K562 (cell line): ENCODE data around the gene WRAP53. TPM values are rescaled to one million over a fixed set of nuclear protein-coding genes. Genes with fewer than 3 reads are reported as not detected.

Experiments
- ATAC-seq: fragments of 200-7000 bp; cut with Tn5 transposase; 3 replicates; pipeline ENCODE4 v1.9.1; 2020; ENCODE audit warnings: moderate library complexity
- BruUV-seq: library from RNA; stranded (reverse); fragments of 400-500 nt; replicated peaks from 2 replicates; lab custom pipeline; 2021; lab: Mats Ljungman, UMichigan
- CTCF ChIA-PET: fragments of 300-600 bp; formaldehyde crosslinking; extraction: SDS; loops from one replicate; lab custom pipeline; 2021; ENCODE audit warnings: low intra/inter-chr PET ratio; lab: Yijun Ruan, JAX
- POLR2A ChIA-PET: fragments of 300-600, 350-650 bp; sonication (Branson Sonifier 250); formaldehyde crosslinking; extraction: SDS; loops from one replicate; lab custom pipeline; 2021; ENCODE audit warnings: antibody characterized with exemption, inconsistent platforms; lab: Yijun Ruan, JAX
- DNase-seq, 4 experiments: peaks; one replicate each; pipeline versions ENCODE4 v3.0.0 to v3.0.0-alpha.2; 2011 to 2018; ENCODE audit warnings: low spot score in 3 of 4, mixed read lengths in 3 of 4; ENCODE audit errors: extremely low read depth in 1 of 4
- FAIRE-seq: peaks from 2 replicates; lab custom pipeline; 2011; peaks lifted over from hg19 to GRCh38; lab: Jason Lieb, UNC
- H2AFZ ChIP-seq: 2 replicates; pipeline ENCODE4 v1.6.0; 2011; ENCODE audit warnings: low read depth, low read length, control low read depth, inconsistent platforms
- H3K27ac ChIP-seq: fragments of 200-600 bp; 3 replicates; pipeline ENCODE4 v1.8.0; 2011; ENCODE audit warnings: low read depth, mild to moderate bottlenecking, control low read depth, inconsistent platforms, low read length, moderate library complexity, mixed read lengths; ENCODE audit errors: extremely low read depth
- H3K27me3 ChIP-seq, 2 experiments: fragments of 300-600 bp in 1 of 2; 2 replicates in 1 of 2; 3 replicates in 1 of 2; pipeline versions ENCODE4 v1.6.0 to v1.8.0; 2011; ENCODE audit warnings: inconsistent platforms in 2 of 2, low read length in 2 of 2, mild to moderate bottlenecking in 1 of 2, mixed read lengths in 1 of 2, moderate library complexity in 1 of 2; ENCODE audit not compliant: control insufficient read depth in 2 of 2, insufficient read depth in 2 of 2
- H3K36me3 ChIP-seq: fragments of 300-600 bp; 3 replicates; pipeline ENCODE4 v1.8.0; 2011; ENCODE audit warnings: mild to moderate bottlenecking, low read length, inconsistent platforms; ENCODE audit not compliant: control insufficient read depth, insufficient read depth
- H3K4me1 ChIP-seq, 2 experiments: fragments of 200-600 bp in 1 of 2; replicated peaks in 1 of 2; 2 replicates in 1 of 2; 3 replicates in 1 of 2; pipeline versions ENCODE4 v1.5.1 to v1.8.0; 2011; ENCODE audit warnings: inconsistent platforms in 2 of 2, low read length in 2 of 2, mild to moderate bottlenecking in 1 of 2, mixed read lengths in 1 of 2, moderate library complexity in 1 of 2; ENCODE audit not compliant: control insufficient read depth in 2 of 2, insufficient read depth in 2 of 2
- H3K4me2 ChIP-seq: 2 replicates; pipeline ENCODE4 v1.6.1; 2011; ENCODE audit warnings: low read length, control low read depth, inconsistent platforms, mixed read lengths; ENCODE audit not compliant: insufficient read depth
- H3K4me3 ChIP-seq: fragments of 200-600 bp; sonication (generic), shearing (Covaris generic); 2 replicates; pipeline ENCODE4 v1.5.1; 2016; ENCODE audit warnings: control low read depth, inconsistent platforms
- H3K79me2 ChIP-seq: fragments of 200-600 bp; 3 replicates; pipeline ENCODE4 v1.8.0; 2011; ENCODE audit warnings: low read length, inconsistent platforms; ENCODE audit not compliant: control insufficient read depth, insufficient read depth
- H3K9ac ChIP-seq, 2 experiments: 2 replicates each; pipeline versions ENCODE4 v1.6.0 to v1.6.1; 2011; ENCODE audit warnings: low read depth in 2 of 2, low read length in 2 of 2, control low read depth in 1 of 2, inconsistent platforms in 1 of 2, mild to moderate bottlenecking in 1 of 2, mixed read lengths in 1 of 2; ENCODE audit not compliant: insufficient read depth in 1 of 2
- H3K9me1 ChIP-seq: one replicate; pipeline ENCODE4 v1.6.0; 2011; ENCODE audit warnings: inconsistent platforms, mild to moderate bottlenecking, low read length, moderate library complexity; ENCODE audit not compliant: control insufficient read depth, insufficient read depth
- H3K9me3 ChIP-seq: replicated peaks from 2 replicates; pipeline ENCODE4 v1.5.1; 2011; ENCODE audit warnings: low read depth, low read length, inconsistent platforms; ENCODE audit not compliant: control insufficient read depth, insufficient read depth
- H4K20me1 ChIP-seq: replicated peaks from 2 replicates; pipeline ENCODE4 v1.6.1; 2011; ENCODE audit warnings: low read length, inconsistent platforms, mixed read lengths; ENCODE audit not compliant: control insufficient read depth, insufficient read depth
- GABPA ChIP-seq: fragments of 200-800 bp; sonication (Bioruptor generic); conservative IDR thresholded peaks from 2 replicates; pipeline ENCODE4 v1.6.1; 2016; ENCODE audit warnings: low read depth, missing genetic modification characterization, missing compliant biosample characterization
- GTF2F1 ChIP-seq: IDR thresholded peaks from 2 replicates; pipeline ENCODE4 v1.6.1; 2011; ENCODE audit warnings: low read depth, low read length, improper control_type of control experiment
- HCFC1 ChIP-seq: IDR thresholded peaks from 2 replicates; pipeline ENCODE4 v1.6.1; 2012; ENCODE audit warnings: low read depth, low read length, improper control_type of control experiment
- HIVEP1 ChIP-seq: fragments of 250-450 bp; sonication (Bioruptor Pico); IDR thresholded peaks from 2 replicates; pipeline ENCODE4 v1.4.0; 2020; ENCODE audit warnings: mild to moderate bottlenecking
- HMG20A ChIP-seq: fragments of 450-650 bp; formaldehyde crosslinking; conservative IDR thresholded peaks from 2 replicates; pipeline ENCODE4 v1.4.0; 2020; ENCODE audit warnings: mild to moderate bottlenecking, mixed read lengths
- JUN ChIP-seq, 2 experiments: sonication (generic) in 1 of 2; formaldehyde crosslinking in 1 of 2; IDR thresholded peaks; 2 replicates each; pipeline versions ENCODE4 v1.6.1 to v1.8.0; 2012 to 2022; ENCODE audit warnings: borderline replicate concordance in 2 of 2, mild to moderate bottlenecking in 2 of 2, improper control_type of control experiment in 1 of 2, low read depth in 1 of 2, low read length in 1 of 2, missing genetic modification reagents in 1 of 2
- JUND ChIP-seq, 2 experiments: IDR thresholded peaks; 2 replicates in 1 of 2; 3 replicates in 1 of 2; pipeline ENCODE4 v1.6.1; 2011; ENCODE audit warnings: borderline replicate concordance in 2 of 2, low read depth in 2 of 2, low read length in 2 of 2, improper control_type of control experiment in 1 of 2, missing biosample characterization in 1 of 2, missing genetic modification characterization in 1 of 2, missing genetic modification reagents in 1 of 2
- KAT7 ChIP-seq: sonication (generic); formaldehyde crosslinking; IDR thresholded peaks from 2 replicates; pipeline ENCODE4 v1.8.0; 2022; ENCODE audit warnings: missing genetic modification reagents, mild to moderate bottlenecking, borderline replicate concordance
- KDM2B ChIP-seq: fragments of 250-450 bp; sonication (Bioruptor Pico); IDR thresholded peaks from 2 replicates; pipeline ENCODE4 v1.8.0; 2021; ENCODE audit warnings: mild to moderate bottlenecking, moderate library complexity
- KHSRP ChIP-seq: fragments of 450-650 bp; IDR thresholded peaks from 2 replicates; pipeline ENCODE4 v1.6.1; 2017
- L3MBTL2 ChIP-seq: fragments of 450-650 bp; IDR thresholded peaks from 2 replicates; pipeline ENCODE4 v1.6.1; 2016; ENCODE audit warnings: mild to moderate bottlenecking, moderate library complexity
- MAFF ChIP-seq: IDR thresholded peaks from 2 replicates; pipeline ENCODE4 v1.6.1; 2012; ENCODE audit warnings: low read length, improper control_type of control experiment
- MED1 ChIP-seq: sonication (generic); formaldehyde crosslinking; IDR thresholded peaks from 2 replicates; pipeline ENCODE4 v1.8.1; 2023; ENCODE audit warnings: missing genetic modification reagents, borderline replicate concordance
- NCOA2 ChIP-seq, 2 experiments: fragments of 450-650 bp; IDR thresholded peaks; 2 replicates each; pipeline ENCODE4 v1.6.1; 2018; ENCODE audit warnings: mild to moderate bottlenecking in 2 of 2, moderate library complexity in 1 of 2; ENCODE audit not compliant: partially characterized antibody in 2 of 2
- NR4A1 ChIP-seq, 2 experiments: fragments of 250-450 bp in 1 of 2; fragments of 450-650 bp in 1 of 2; sonication (Bioruptor Pico) in 1 of 2; IDR thresholded peaks; 2 replicates each; pipeline versions ENCODE4 v1.4.0 to v1.6.1; 2016 to 2020; ENCODE audit warnings: mild to moderate bottlenecking in 2 of 2, missing compliant biosample characterization in 1 of 2, missing genetic modification characterization in 1 of 2, moderate library complexity in 1 of 2
- RBM17 ChIP-seq: fragments of 200-400 bp; formaldehyde crosslinking; IDR thresholded peaks from 2 replicates; pipeline ENCODE4 v1.6.1; 2017; ENCODE audit warnings: low read depth, mild to moderate bottlenecking, low read length, borderline replicate concordance
- RBM39 ChIP-seq: fragments of 200-400 bp; formaldehyde crosslinking; optimal IDR thresholded peaks from 2 replicates; pipeline ENCODE3; 2018; ENCODE audit warnings: low read depth, low read length
- SMARCE1 ChIP-seq: fragments of 450-650 bp; IDR thresholded peaks from 2 replicates; pipeline ENCODE4 v1.7.1; 2016; ENCODE audit warnings: mild to moderate bottlenecking
- TARDBP ChIP-seq: fragments of 450-650 bp; IDR thresholded peaks from 2 replicates; pipeline ENCODE4 v1.6.1; 2016
- U2AF1 ChIP-seq: fragments of 200-400 bp; formaldehyde crosslinking; optimal IDR thresholded peaks from 2 replicates; pipeline ENCODE3; 2017; ENCODE audit warnings: mild to moderate bottlenecking, low read depth, low read length, moderate library complexity
- XRCC3 ChIP-seq: fragments of 450-650 bp; IDR thresholded peaks from 2 replicates; pipeline ENCODE4 v1.6.1; 2017; ENCODE audit warnings: mild to moderate bottlenecking, moderate library complexity
- ZNF785 ChIP-seq: fragments of 250-450 bp; sonication (Bioruptor Pico); IDR thresholded peaks from 2 replicates; pipeline ENCODE4 v1.4.0; 2020; ENCODE audit warnings: mild to moderate bottlenecking
- WGBS: fragments of 100-300 bp; shearing (Covaris generic); methylation state at CpG from one replicate; pipeline ENCODE4 v1.1.6; 2016; ENCODE audit warnings: low coverage, mixed read lengths; ENCODE audit not compliant: insufficient coverage; ENCODE audit errors: missing lambda C conversion rate; 5-methylcytosine and 5-hydroxymethylcytosine counted together
- in situ Hi-C: fragments of 300-500 bp; cut with MboI; formaldehyde crosslinking; loops from 4 replicates; pipeline ENCODE4 v1.15.0; 2018; ENCODE audit warnings: inconsistent platforms, mixed read lengths
- intact Hi-C: fragments of 100-400 bp; cut with micrococcal nuclease; formaldehyde crosslinking; loops from 2 replicates; pipeline ENCODE4 v1.14.2; 2022
- polyA plus RNA-seq, 8 experiments: library from polyadenylated mRNA; depleted of rRNA in 4 of 8; stranded (reverse) in 5 of 8; unstranded in 3 of 8; fragments of >200 nt; fragmentation: Nextera tagmentation in 2 of 8; fragmentation: Illumina TruSeq in 1 of 8; extraction: Ambion mirVana in 2 of 8; extraction: Trizol in 1 of 8; gene quantifications; 2 replicates each; pipeline versions ENCODE4 v1.2.1 to v1.2.3, GENCODE V29; 2011 to 2014; ENCODE audit warnings: inconsistent platforms in 1 of 8, missing spikeins in 1 of 8
- total RNA-seq, 7 experiments: library from RNA; depleted of rRNA in 6 of 7; stranded (reverse); fragments of >200 nt in 6 of 7; fragmentation: Illumina TruSeq in 2 of 7; extraction: Trizol in 2 of 7; gene quantifications; 2 replicates each; pipeline versions ENCODE4 v1.2.1 to v1.2.3, GENCODE V29; 2011 to 2021; ENCODE audit warnings: low replicate concordance in 1 of 7
- TF ChIP-seq, protein P1 (sequence below), 2 experiments: IDR thresholded peaks; 2 replicates each; pipeline ENCODE4 v1.6.1; 2011; ENCODE audit warnings: borderline replicate concordance in 1 of 2, control low read depth in 1 of 2, low read depth in 1 of 2, low read length in 1 of 2, mild to moderate bottlenecking in 1 of 2, mixed read lengths in 1 of 2, moderate library complexity in 1 of 2; ENCODE audit not compliant: insufficient read depth in 1 of 2, insufficient read length in 1 of 2, poor library complexity in 1 of 2, severe bottlenecking in 1 of 2; ENCODE audit errors: extremely low read depth in 1 of 2

Gene WRAP53
- total and polyA plus RNA-seq, 9 of the 15 experiments (the other 6 are each of a cell fraction or from before 2014, with no cell fraction given): 0.72 to 18.2 (median 13.4) TPM

DNA sequence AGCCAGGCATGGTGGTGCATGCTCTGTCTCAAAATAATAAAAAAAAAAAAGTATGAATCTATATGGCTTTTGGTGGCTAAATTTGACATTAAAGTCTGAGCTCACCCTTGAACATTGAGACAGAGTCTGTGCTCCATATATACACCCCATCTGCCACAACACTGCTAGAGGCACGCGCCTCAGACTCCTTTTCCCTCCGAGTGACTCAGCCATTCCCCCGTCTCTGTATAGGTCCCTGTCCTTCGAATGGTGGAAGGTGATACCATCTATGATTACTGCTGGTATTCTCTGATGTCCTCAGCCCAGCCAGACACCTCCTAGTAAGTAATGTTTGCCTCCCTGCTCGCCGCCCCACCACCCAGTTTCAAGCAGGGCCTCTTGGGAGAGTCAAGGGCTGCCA is 12.2 kb downstream of the WRAP53 start:
- H3K79me2 ChIP-seq: no peaks in the 10 kb centered on the region
- no peaks in the 10 kb centered on the region for H3K9me3 ChIP-seq
- no peak overlapping the region for H3K4me2 ChIP-seq
- intact Hi-C loops (no loop called here), in situ Hi-C loops (no loop called here)
- H3K27ac ChIP-seq: no peak overlapping the region; the same call in 2 of the 3 replicates
- H4K20me1 ChIP-seq: no peaks in the 10 kb centered on the region
- no peak overlapping the region for H3K4me3 ChIP-seq
- FAIRE-seq: peak; percentile 49
- H3K9ac ChIP-seq: peak overlapping the region in 1 of 2 experiments; percentile 2; a peak in 1 of 4 replicates
- ATAC-seq: peak; percentile 82
- ChIA-PET CTCF (no interaction called here), POLR2A (interaction anchor here (0.5 to 7.6 kb wide), 2 partner anchors 12 to 231 kb away, joined by 3 to 67 read pairs; partner anchors contain the start of genes CNTROB, TP53, TRAPPC1 and WRAP53)
- H2AFZ ChIP-seq: no peak overlapping the region
- 2% methylated on average over 5 of the region's 7 CpGs for WGBS
- DNase-seq: peak; percentile 30 to 59 (median 40)
- BruUV-seq: no TSS peak
- H3K27me3 ChIP-seq: peaks cover under 1% of the 10 kb centered on the region in 2 experiments; a peak in 1 of 5 replicates
- peaks cover 9% of the 10 kb centered on the region; the same call in 1 of the 3 replicates for H3K36me3 ChIP-seq
- no peaks in the 10 kb centered on the region for H3K9me1 ChIP-seq
- peaks cover 5 to 21% of the 10 kb centered on the region in 2 experiments; a peak in 3 of 5 replicates for H3K4me1 ChIP-seq
- TF ChIP-seq TARDBP (no peak), JUN (IDR thresholded peaks at IDR 0.05; ENCODE audit: borderline replicate concordance, low read depth, low read length) (0 out of 2 replicates have a peak, but pooled peaks have one; percentile 47), JUN (CRISPR knock-in tag; IDR thresholded peaks at IDR 0.05; ENCODE audit: borderline replicate concordance) (no peak), RBM39 (no peak), GABPA (tag) (no peak), JUND (IDR thresholded peaks at IDR 0.05; ENCODE audit: borderline replicate concordance, low read depth, low read length) (peak; percentile 74), JUND (tag; IDR thresholded peaks at IDR 0.05; ENCODE audit: borderline replicate concordance, low read depth, low read length) (peak; percentile 57; the same call in 1 of the 3 replicates), KHSRP (no peak), NCOA2 (IDR thresholded peaks at IDR 0.05; ENCODE audit: partially characterized antibody in 2 of 2) (no peak), ZNF785 (CRISPR knock-in tag) (no peak), RBM17 (no peak), XRCC3 (no peak), NR4A1 (CRISPR knock-in tag; IDR thresholded peaks at IDR 0.05) (no peak), NR4A1 (tag; IDR thresholded peaks at IDR 0.05) (no peak), HMG20A (CRISPR knock-in tag) (no peak), U2AF1 (no peak), KAT7 (CRISPR knock-in tag) (no peak), MAFF (peak; percentile 48; the same call in 1 of the 2 replicates), HIVEP1 (no peak), KDM2B (CRISPR knock-in tag) (no peak), SMARCE1 (no peak), GTF2F1 (no peak), MED1 (CRISPR knock-in tag) (no peak), HCFC1 (no peak), L3MBTL2 (peak; percentile 95)
- TF ChIP-seq, protein P1, sequence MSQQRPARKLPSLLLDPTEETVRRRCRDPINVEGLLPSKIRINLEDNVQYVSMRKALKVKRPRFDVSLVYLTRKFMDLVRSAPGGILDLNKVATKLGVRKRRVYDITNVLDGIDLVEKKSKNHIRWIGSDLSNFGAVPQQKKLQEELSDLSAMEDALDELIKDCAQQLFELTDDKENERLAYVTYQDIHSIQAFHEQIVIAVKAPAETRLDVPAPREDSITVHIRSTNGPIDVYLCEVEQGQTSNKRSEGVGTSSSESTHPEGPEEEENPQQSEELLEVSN (IDR thresholded peaks at IDR 0.05; ENCODE audit: borderline replicate concordance in 1 of 2, extremely low read depth in 1 of 2, insufficient read depth in 1 of 2, insufficient read length in 1 of 2, low read depth in 1 of 2, low read length in 1 of 2, poor library complexity in 1 of 2, severe bottlenecking in 1 of 2): peak; percentile 74 to 88
